SK-N-MC (cell line): ENCODE data around the gene DRAM1.

Experiments
- DNase-seq: peaks from one replicate; pipeline ENCODE4 v3.0.0-alpha.2; 2011; ENCODE audit warnings: low read depth, low spot score
- H3K27ac ChIP-seq: fragments of 200-600 bp; sonication (generic); 2 replicates; pipeline ENCODE4 v1.5.1; 2016; ENCODE audit warnings: mixed run types
- H3K36me3 ChIP-seq: fragments of 200-600 bp; sonication (generic); 2 replicates; pipeline ENCODE4 v1.6.1; 2017; ENCODE audit warnings: antibody characterized with exemption, low read length, mixed read lengths; ENCODE audit not compliant: insufficient read depth
- H3K4me3 ChIP-seq: fragments of 200-600 bp; sonication (generic); 2 replicates; pipeline ENCODE4 v1.5.1; 2016
- H3K9ac ChIP-seq: fragments of 200-600 bp; sonication (generic); 2 replicates; pipeline ENCODE4 v1.8.0; 2017; ENCODE audit warnings: mixed run types, mixed read lengths; ENCODE audit not compliant: insufficient read length
- H3K9me3 ChIP-seq: fragments of 200-600 bp; sonication (generic); 2 replicates; pipeline ENCODE4 v1.6.1; 2017; ENCODE audit warnings: low read depth, mild to moderate bottlenecking, antibody characterized with exemption, low read length, moderate library complexity, mixed read lengths
- EZH2 ChIP-seq: fragments of 200-600 bp; sonication (generic); IDR thresholded peaks from one replicate; pipeline ENCODE4 v1.6.1; 2017; ENCODE audit warnings: antibody characterized with exemption
- FOXP2 ChIP-seq: optimal IDR thresholded peaks from 2 replicates; pipeline ENCODE3; 2011; ENCODE audit warnings: mild to moderate bottlenecking, moderate library complexity; ENCODE audit not compliant: insufficient read depth; ENCODE audit errors: extremely low read length, control extremely low read depth
- POLR2AphosphoS5 ChIP-seq: IDR thresholded peaks from 2 replicates; pipeline ENCODE4 v1.6.1; 2012; ENCODE audit warnings: mild to moderate bottlenecking, low read depth, low read length, borderline replicate concordance

The DRAM1 gene

GRCh38 chr12:101876861-101877805 lies at the start of gene DRAM1:
TSS of gene DRAM1 (plus strand) at chr12:101877580. CDS start at chr12:101877790, 210 bp downstream.
- no peak for DNase-seq
- Histone ChIP-seq H3K9me3 (no peaks in the 10 kb centered on the region), H3K36me3 (no peaks in the 10 kb centered on the region), H3K27ac (no peak within 1 kb of the TSS), H3K4me3 (peak within 1 kb of the TSS; percentile 85), H3K9ac (peak within 1 kb of the TSS; percentile 83)
- TF ChIP-seq FOXP2, result no peak
- TF ChIP-seq POLR2AphosphoS5, result peak; percentile 54; the same call in 1 of the 2 replicates

- no peak overlapping the region for H3K27ac ChIP-seq
- no peak for DNase-seq
- H3K9ac ChIP-seq, result no peak overlapping the region
- no peak overlapping the region for H3K4me3 ChIP-seq
- H3K36me3 ChIP-seq, result no peaks in the 10 kb centered on the region
- TF ChIP-seq FOXP2 (no peak), POLR2AphosphoS5 (no peak), EZH2 (no peak)
- no peaks in the 10 kb centered on the region for H3K9me3 ChIP-seq
Observed at GRCh38 chr12:101828463-101829196, 48.8 kb upstream of the DRAM1 start.

DNA sequence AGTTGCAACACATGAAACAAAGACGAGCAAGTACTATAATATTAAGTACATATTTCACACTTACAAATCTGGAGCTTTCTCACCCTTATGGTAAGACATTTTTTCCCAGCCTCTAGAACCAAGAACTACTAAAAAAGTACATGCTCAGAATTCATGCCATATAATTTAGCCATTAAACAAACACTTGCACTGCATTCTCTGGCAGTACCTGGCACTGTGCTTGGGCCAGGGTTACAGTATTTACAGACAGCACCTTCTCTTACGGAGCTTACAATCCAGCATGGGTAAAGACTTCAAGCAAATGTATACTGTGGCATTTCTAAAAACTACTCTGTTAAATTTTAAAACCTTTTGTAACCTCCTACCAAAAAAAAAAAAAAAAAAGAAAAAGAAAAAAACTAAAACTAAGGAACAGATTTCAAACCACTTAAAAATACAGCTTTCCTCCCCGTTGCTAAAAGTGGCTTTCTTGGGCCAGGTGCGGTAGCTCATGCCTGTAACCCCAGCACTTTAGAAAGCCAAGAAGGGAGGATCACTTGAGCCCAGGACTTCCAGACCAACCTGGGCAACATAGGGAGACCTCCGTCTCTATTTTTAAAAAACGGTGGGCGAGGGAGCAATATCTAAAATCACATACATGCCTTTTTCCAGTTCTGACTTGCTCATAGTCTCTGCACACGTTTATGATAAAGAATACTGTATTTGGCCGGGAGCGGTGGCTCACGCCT lies 47.6 kb upstream of the DRAM1 start:
- H3K36me3 ChIP-seq, result no peaks in the 10 kb centered on the region
- TF ChIP-seq FOXP2 (no peak), POLR2AphosphoS5 (no peak)
- H3K9ac ChIP-seq, result peak overlapping the region; percentile 66
- H3K27ac ChIP-seq, result no peak overlapping the region
- peak overlapping the region; percentile 91 for H3K4me3 ChIP-seq
- DNase-seq, result no peak
- no peaks in the 10 kb centered on the region for H3K9me3 ChIP-seq

DNA sequence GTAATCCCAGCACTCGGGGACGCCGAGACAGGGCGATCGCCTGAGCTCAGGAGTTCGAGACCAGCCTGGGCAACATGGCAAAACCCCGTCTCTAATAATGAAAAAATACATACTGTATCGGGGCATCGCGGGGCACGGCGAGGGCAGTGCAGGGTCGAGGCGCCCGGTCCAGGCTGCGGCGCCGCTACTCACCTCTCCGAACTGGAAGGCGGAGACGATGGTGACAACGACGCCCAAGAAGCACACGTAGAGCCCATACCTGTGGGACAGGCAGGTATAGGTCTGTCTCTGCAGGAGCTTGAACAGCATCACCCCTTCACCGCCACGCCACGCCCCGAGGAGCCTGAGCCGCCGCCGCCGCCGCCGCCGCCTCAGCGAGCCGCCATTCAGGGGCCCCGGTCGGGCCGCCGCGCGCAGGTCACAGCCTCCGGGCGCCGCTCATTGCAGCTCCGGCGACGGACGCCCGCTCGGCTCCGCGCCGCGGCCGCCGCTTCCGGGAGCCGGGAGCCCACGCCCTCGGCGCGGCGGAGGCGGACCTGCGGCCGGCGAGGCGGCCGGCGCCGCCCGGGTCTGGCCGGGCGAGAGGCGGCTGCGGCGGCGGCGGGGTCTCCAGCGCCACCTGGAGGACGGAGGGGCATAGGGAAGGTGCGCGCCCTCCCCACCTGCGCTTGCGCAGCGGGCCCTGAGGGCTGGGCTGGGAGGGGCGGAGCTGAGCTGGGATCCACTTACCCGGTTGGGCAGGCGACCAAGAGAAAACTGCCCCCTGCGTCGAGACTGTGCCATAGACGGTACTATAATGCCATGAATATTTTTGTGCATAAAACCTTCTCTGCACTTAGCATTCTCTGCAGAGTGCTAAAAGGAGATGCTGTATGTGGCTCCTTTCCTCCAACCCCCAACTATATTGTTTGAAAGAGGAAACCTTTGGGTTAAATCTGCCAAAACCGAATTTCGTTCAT lies 46.7 kb upstream of the DRAM1 start, which contains the start of gene GNPTAB:
TSS of gene GNPTAB (minus strand) at position 593 of the 959 bp plus-strand sequence. CDS start at position 309, 284 bp downstream.
- Histone ChIP-seq H3K9ac (peak within 1 kb of the TSS; percentile 66), H3K36me3 (no peaks in the 10 kb centered on the region), H3K4me3 (peak within 1 kb of the TSS; percentile 91), H3K9me3 (no peaks in the 10 kb centered on the region), H3K27ac (no peak within 1 kb of the TSS)
- TF ChIP-seq EZH2, result no peak
- peak; percentile 28 for TF ChIP-seq FOXP2
- TF ChIP-seq POLR2AphosphoS5, result no peak
- peak; percentile 55 for DNase-seq

DNA sequence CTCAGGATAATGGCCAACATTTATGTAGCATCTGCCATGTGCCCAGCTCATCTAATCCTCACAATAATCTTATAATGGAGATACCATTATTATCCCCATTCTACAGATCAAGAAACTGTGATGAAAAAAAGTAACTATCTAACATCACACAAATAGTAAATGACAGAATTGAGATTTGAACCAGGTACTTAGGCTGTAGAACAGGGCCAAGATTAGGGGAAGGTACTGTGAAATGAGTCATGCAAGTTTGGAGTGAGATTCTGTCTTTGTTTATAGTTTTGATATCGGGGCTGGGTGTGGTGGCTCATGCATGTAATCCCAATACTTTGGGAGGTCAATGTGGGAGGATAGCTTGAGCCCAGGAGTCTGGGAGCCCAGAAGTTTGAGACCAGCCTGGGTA lies 45.4 kb upstream of the DRAM1 start:
- DNase-seq, result no peak
- TF ChIP-seq EZH2 (no peak), POLR2AphosphoS5 (no peak), FOXP2 (no peak)

GRCh38 chr12:101838628-101839323 lies 38.6 kb upstream of the DRAM1 start:
- no peak overlapping the region for H3K4me3 ChIP-seq

More for the DNA sequence above, 45.4 kb upstream of the DRAM1 start:
- Histone ChIP-seq H3K9me3 (no peaks in the 10 kb centered on the region), H3K9ac (no peak overlapping the region), H3K27ac (no peak overlapping the region), H3K36me3 (no peaks in the 10 kb centered on the region), H3K4me3 (no peak overlapping the region)

More at GRCh38 chr12:101838628-101839323, 38.6 kb upstream of the DRAM1 start:
- Histone ChIP-seq H3K27ac (no peak overlapping the region), H3K9me3 (no peaks in the 10 kb centered on the region), H3K36me3 (no peaks in the 10 kb centered on the region), H3K9ac (no peak overlapping the region)
- no peak for DNase-seq
- no peak for TF ChIP-seq POLR2AphosphoS5
- no peak for TF ChIP-seq FOXP2
- TF ChIP-seq EZH2, result no peak
